HFFc6 (cell line): ENCODE data around the gene ARHGEF16. TPM values are rescaled to one million over a fixed set of nuclear protein-coding genes. Genes with fewer than 3 reads are reported as not detected.

Experiments used
- DNase-seq: peaks from one replicate; pipeline ENCODE4 v3.0.0-alpha.2; 2018
- H3K27ac Mint-ChIP-seq: 2 replicates; pipeline ENCODE4 v1.8.0; 2020; ENCODE audit warnings: mild to moderate bottlenecking, mixed read lengths
- H3K27me3 Mint-ChIP-seq: 2 replicates; pipeline ENCODE4 v1.8.0; 2021; ENCODE audit warnings: mild to moderate bottlenecking, moderate library complexity, mixed read lengths; ENCODE audit not compliant: insufficient read depth
- H3K36me3 Mint-ChIP-seq: 2 replicates; pipeline ENCODE4 v1.8.0; 2021; ENCODE audit warnings: low read depth, mixed read lengths
- H3K4me1 Mint-ChIP-seq: 2 replicates; pipeline ENCODE4 v1.8.0; 2020; ENCODE audit warnings: low read depth, mixed read lengths
- H3K4me3 Mint-ChIP-seq: 2 replicates; pipeline ENCODE4 v1.8.0; 2020; ENCODE audit warnings: mild to moderate bottlenecking, moderate library complexity, mixed read lengths
- H3K9me3 Mint-ChIP-seq: 2 replicates; pipeline ENCODE4 v1.8.0; 2020; ENCODE audit warnings: mild to moderate bottlenecking, mixed read lengths
- total RNA-seq, 6 experiments: library from RNA; stranded (reverse); fragmentation: NEBNext Ultra II Directional; extraction: Animal tissue kit (Norgen Biotek cat#: 25700); gene quantifications; 2 replicates in 1 of 6; 3 replicates in 5 of 6; pipeline ENCODE4 v1.2.3, GENCODE V29; 2021
- TF ChIP-seq, protein P1 (sequence below): fragments of 200-600 bp; sonication (generic); IDR thresholded peaks from 2 replicates; pipeline ENCODE4 v1.5.0; 2021; ENCODE audit warnings: antibody characterized with exemption, mild to moderate bottlenecking

The ARHGEF16 gene
- total RNA-seq, 6 experiments from 2014 or later: 0.08 to 0.18 (median 0.17) TPM; not detected in 3

DNA sequence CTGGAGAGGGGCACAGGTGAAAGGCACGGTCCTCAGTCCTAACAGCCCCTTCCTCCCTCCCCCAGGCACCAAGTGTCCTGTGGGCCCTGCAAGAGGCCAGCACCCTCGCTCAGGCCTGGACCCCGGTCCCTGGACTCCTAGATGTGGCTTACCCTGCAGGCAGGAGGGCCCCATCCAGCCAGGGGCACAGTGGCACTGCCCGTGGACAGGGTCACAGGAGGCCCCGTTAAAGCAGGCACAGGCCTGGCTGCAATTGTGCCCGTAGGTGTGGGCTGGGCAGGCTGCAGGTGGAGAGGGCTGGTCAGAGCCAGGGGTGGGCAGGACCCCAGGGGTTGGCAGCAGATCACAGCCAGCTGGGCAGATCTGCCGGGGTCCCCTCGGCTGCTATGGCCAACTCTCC, 44.5 kb downstream of the ARHGEF16 start:
- TF ChIP-seq, protein P1, sequence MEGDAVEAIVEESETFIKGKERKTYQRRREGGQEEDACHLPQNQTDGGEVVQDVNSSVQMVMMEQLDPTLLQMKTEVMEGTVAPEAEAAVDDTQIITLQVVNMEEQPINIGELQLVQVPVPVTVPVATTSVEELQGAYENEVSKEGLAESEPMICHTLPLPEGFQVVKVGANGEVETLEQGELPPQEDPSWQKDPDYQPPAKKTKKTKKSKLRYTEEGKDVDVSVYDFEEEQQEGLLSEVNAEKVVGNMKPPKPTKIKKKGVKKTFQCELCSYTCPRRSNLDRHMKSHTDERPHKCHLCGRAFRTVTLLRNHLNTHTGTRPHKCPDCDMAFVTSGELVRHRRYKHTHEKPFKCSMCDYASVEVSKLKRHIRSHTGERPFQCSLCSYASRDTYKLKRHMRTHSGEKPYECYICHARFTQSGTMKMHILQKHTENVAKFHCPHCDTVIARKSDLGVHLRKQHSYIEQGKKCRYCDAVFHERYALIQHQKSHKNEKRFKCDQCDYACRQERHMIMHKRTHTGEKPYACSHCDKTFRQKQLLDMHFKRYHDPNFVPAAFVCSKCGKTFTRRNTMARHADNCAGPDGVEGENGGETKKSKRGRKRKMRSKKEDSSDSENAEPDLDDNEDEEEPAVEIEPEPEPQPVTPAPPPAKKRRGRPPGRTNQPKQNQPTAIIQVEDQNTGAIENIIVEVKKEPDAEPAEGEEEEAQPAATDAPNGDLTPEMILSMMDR: no peak
- Mint-ChIP-seq H3K27me3 (no peaks in the 10 kb centered on the region), H3K9me3 (no peaks in the 10 kb centered on the region), H3K36me3 (no peaks in the 10 kb centered on the region), H3K4me3 (no peak overlapping the region), H3K4me1 (peaks cover 9% of the 10 kb centered on the region), H3K27ac (no peak overlapping the region)
- no peak for DNase-seq

DNA sequence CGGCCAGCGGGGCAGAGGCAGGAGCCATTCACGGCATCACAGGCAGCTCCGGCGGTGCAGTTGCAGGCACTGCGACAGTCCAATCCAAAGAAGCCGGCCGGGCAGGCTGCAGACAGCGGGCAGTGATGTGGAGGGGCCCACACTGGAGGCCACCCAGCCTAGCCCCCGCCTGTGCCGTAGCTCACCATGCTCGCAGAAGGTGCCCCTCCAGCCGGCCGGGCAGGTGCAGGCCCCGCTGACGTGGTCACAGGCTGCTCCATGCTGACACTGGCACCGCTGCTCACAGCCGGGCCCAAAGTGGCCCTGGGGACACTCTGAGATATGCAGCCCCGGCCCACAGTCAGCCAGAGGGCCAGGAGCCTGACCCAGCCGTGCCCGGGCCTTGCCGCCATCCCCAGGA, 45.1 kb downstream of the ARHGEF16 start:
- TF ChIP-seq, protein P1: no peak
- Mint-ChIP-seq H3K4me3 (no peak overlapping the region), H3K27ac (no peak overlapping the region), H3K36me3 (no peaks in the 10 kb centered on the region), H3K9me3 (no peaks in the 10 kb centered on the region), H3K4me1 (peaks cover 16% of the 10 kb centered on the region), H3K27me3 (peaks cover 1% of the 10 kb centered on the region; the same call in 1 of the 2 replicates)
- no peak for DNase-seq

DNA sequence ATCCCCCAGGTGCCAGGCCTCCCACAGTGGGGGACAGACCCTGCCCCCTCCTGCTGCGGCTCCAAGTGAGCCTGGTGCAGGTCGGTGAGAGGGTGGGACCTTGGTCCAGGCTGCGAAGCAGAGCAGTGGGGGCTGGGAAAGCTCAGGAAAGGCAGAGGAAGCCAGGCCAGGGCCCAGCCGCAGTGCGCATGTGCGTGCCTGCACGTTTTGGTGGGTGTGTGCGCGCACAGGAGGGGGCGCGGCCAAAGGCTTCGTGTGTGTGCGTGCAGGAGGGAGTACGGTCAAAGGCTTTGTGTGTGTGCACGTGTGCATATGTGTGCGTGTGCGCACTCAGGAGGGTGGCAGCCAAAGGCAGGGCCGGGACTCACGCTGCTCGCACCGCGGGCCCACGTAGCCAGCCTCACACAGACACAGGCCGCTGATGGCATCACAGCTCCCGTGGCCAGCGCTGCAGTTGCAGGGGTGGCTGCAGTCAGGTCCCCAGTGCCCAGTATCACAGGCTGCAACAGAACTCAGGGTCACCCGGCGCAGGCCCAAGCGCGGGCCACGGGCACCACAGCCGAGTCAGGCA, 45.9 kb downstream of the ARHGEF16 start:
- TF ChIP-seq, protein P1: no peak
- Mint-ChIP-seq H3K27me3 (peaks cover 1% of the 10 kb centered on the region; the same call in 1 of the 2 replicates), H3K4me3 (no peak overlapping the region), H3K36me3 (no peaks in the 10 kb centered on the region), H3K4me1 (peaks cover 18% of the 10 kb centered on the region), H3K9me3 (no peaks in the 10 kb centered on the region), H3K27ac (no peak overlapping the region)
- DNase-seq: no peak

DNA sequence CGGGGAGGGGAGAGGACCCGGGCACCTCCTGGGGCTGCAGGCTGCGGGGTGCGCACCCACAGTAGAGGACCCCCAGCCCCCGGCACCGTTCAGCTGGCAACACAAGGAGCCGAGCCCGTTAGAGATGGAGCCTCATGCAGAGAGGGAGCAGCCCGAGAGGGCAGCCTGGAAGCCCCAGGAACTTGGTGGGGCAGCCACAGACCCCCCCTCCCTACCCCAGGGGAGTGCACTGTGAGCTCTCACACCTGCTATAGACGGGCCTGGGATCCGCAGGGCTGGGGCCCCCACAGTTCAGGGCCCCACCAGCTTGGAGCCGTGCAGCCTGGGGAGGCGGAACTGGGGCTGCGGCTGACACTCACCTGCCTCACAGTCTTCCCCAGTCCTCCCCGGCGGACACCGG, 47.0 kb downstream of the ARHGEF16 start:
- H3K36me3 Mint-ChIP-seq: no peaks in the 10 kb centered on the region
- H3K27me3 Mint-ChIP-seq: peaks cover 1% of the 10 kb centered on the region; the same call in 1 of the 2 replicates
- H3K27ac Mint-ChIP-seq: no peak overlapping the region
- H3K4me1 Mint-ChIP-seq: peaks cover 18% of the 10 kb centered on the region
- no peak overlapping the region for H3K4me3 Mint-ChIP-seq
- no peaks in the 10 kb centered on the region for H3K9me3 Mint-ChIP-seq
- TF ChIP-seq, protein P1: no peak
- no peak for DNase-seq

DNA sequence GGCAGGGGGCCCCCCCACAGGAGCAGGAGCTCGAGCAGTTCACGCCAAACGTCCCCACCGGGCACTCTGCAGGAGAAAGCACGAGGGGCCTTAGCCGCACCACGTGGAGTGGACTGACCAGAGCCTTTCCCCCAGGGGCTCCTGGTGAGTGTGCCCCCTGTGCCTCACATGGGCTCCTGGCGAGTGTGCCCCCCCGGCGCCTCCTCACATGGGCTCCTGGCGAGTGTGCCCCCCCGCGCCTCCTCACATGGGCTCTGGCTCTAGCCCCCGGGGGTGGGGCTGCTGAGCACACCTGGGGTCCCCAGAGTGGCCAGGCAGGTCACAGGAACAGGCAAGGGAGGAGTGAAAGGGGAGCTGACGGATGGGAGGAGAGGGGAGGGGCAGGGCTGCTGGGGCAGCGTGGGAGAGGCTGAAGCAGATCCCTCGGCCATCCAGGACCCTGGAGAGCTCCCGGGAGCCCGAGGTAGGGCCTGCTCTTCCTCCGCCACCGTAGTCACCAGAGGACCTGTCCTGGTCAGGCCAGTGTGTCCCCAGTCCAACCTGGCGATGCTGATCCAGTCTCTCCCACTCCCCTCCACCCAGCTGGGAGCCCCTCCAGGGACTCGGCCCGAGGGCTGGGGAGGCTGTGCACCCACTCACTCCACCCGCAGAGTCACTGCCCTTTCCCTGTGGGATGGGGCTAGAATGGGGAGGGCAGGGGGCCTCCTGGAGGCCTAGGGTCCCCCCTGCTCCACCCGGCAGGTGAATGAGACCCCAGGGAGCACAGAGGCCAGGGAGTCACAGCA, 47.6 kb downstream of the ARHGEF16 start:
- Mint-ChIP-seq H3K4me3 (no peak overlapping the region), H3K27me3 (peaks cover 1% of the 10 kb centered on the region; the same call in 1 of the 2 replicates), H3K4me1 (peaks cover 18% of the 10 kb centered on the region), H3K36me3 (no peaks in the 10 kb centered on the region), H3K9me3 (no peaks in the 10 kb centered on the region), H3K27ac (no peak overlapping the region)
- peak; percentile 39 for DNase-seq
- TF ChIP-seq, protein P1: no peak
